Esophagus muscularis mucosa (tissue), 4 donors: Measurements from ENCODE around the gene HS2ST1. TPM values are rescaled to one million over a fixed set of nuclear protein-coding genes. Genes with fewer than 3 reads are reported as not detected.

ENCODE experiments used
- DNase-seq: peaks from one replicate; pipeline ENCODE4 v3.0.0-alpha.2; 2017; ENCODE audit errors: extremely low spot score
- H3K27ac ChIP-seq, 4 donors: fragments of 200-600 bp; sonication (generic); replicated peaks in 1 of 4; 1 replicate in 3 of 4; 2 replicates in 1 of 4; pipeline ENCODE4 v1.5.1; 2016 to 2019; ENCODE audit warnings: mild to moderate bottlenecking in 1 of 4
- H3K27me3 ChIP-seq, 4 donors: fragments of 200-600 bp; sonication (generic); one replicate each; pipeline versions ENCODE4 v1.5.1 to v1.6.0; 2016 to 2019
- H3K36me3 ChIP-seq, 4 donors: fragments of 200-600 bp; sonication (generic); one replicate each; pipeline ENCODE4 v1.5.1; 2016 to 2019
- H3K4me1 ChIP-seq, 4 donors: fragments of 200-600 bp; sonication (generic); one replicate each; pipeline ENCODE4 v1.5.1; 2016 to 2019
- H3K4me3 ChIP-seq, 4 donors: fragments of 200-600 bp; sonication (generic); 1 replicate in 2 of 4; 2 replicates in 2 of 4; pipeline ENCODE4 v1.5.1; 2016 to 2019; ENCODE audit warnings: mild to moderate bottlenecking in 4 of 4, moderate library complexity in 1 of 4
- H3K9me3 ChIP-seq, 4 donors: fragments of 200-600 bp; sonication (generic); 1 replicate in 3 of 4; 2 replicates in 1 of 4; pipeline ENCODE4 v1.5.1; 2016 to 2019
- EP300 ChIP-seq: sonication (generic); formaldehyde crosslinking; IDR thresholded peaks from one replicate; pipeline ENCODE4 v1.6.1; 2017; ENCODE audit warnings: antibody characterized with exemption
- POLR2A ChIP-seq: fragments of 450-650 bp; IDR thresholded peaks from one replicate; pipeline ENCODE4 v1.6.1; 2017; ENCODE audit warnings: antibody characterized with exemption, moderate library complexity, mild to moderate bottlenecking, low read depth
- POLR2AphosphoS5 ChIP-seq, 2 donors: sonication (generic); formaldehyde crosslinking; IDR thresholded peaks; one replicate each; pipeline ENCODE4 v1.6.1; 2017; ENCODE audit warnings: antibody characterized with exemption in 2 of 2
- WGBS: methylation state at CpG from one replicate; pipeline ENCODE4 v1.1.5; 2018; 5-methylcytosine and 5-hydroxymethylcytosine counted together
- intact Hi-C: fragments of 100-400 bp; cut with DNase I; formaldehyde crosslinking; loops from one replicate; pipeline ENCODE4 v1.15.1; 2023
- total RNA-seq, 4 donors: library from RNA; depleted of rRNA; stranded (reverse); fragments of >200 nt; gene quantifications; one replicate each; pipeline versions ENCODE4 v1.1.0 to v1.2.1, GENCODE V29; 2016
- TF ChIP-seq, protein P1 (sequence below), 3 experiments: fragments of 200-600 bp in 2 of 3; fragments of 450-650 bp in 1 of 3; sonication (generic) in 2 of 3; IDR thresholded peaks; one replicate each; pipeline ENCODE4 v1.5.1; 2017 to 2019; ENCODE audit warnings: antibody characterized with exemption in 3 of 3, mild to moderate bottlenecking in 2 of 3, moderate library complexity in 1 of 3

The HS2ST1 gene
- total RNA-seq, 4 donors from 2014 or later = 8.5 to 11.6 (median 9.4) TPM

DNA sequence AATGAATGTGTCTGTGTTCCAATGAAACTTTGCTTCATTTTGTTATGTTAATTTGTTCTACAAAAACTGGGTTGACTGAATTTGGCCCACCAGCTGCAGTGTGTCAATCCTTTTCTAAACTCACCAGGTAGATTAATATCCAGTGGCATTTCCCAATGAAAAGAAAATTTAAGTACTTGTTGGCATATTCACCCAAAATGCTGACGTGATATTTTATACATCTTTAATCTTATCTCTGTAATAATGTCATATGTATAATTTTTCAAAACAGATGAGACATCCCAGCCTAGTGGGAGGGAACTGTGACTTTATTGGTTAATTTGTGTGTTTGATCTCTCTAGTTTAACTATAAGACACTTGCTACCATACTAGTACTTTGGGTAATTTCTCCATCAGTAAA lies 8.6 kb upstream of the HS2ST1 start:
- Histone ChIP-seq H3K9me3 (no peaks in the 10 kb centered on the region), H3K4me1 (peaks cover 0 to 29% (median 22%) of the 10 kb centered on the region in 4 donors), H3K36me3 (peaks cover 0 to 36% (median 11%) of the 10 kb centered on the region in 4 donors), H3K27ac (no peak overlapping the region), H3K4me3 (no peak overlapping the region), H3K27me3 (no peaks in the 10 kb centered on the region)
- 88% methylated on average over 1 of the region's 1 CpG for WGBS
- intact Hi-C loops = no loop called here
- TF ChIP-seq POLR2A (no peak), POLR2AphosphoS5 (IDR thresholded peaks at IDR 0.05) (no peak), EP300 (no peak)
- TF ChIP-seq, protein P1, sequence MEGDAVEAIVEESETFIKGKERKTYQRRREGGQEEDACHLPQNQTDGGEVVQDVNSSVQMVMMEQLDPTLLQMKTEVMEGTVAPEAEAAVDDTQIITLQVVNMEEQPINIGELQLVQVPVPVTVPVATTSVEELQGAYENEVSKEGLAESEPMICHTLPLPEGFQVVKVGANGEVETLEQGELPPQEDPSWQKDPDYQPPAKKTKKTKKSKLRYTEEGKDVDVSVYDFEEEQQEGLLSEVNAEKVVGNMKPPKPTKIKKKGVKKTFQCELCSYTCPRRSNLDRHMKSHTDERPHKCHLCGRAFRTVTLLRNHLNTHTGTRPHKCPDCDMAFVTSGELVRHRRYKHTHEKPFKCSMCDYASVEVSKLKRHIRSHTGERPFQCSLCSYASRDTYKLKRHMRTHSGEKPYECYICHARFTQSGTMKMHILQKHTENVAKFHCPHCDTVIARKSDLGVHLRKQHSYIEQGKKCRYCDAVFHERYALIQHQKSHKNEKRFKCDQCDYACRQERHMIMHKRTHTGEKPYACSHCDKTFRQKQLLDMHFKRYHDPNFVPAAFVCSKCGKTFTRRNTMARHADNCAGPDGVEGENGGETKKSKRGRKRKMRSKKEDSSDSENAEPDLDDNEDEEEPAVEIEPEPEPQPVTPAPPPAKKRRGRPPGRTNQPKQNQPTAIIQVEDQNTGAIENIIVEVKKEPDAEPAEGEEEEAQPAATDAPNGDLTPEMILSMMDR (IDR thresholded peaks at IDR 0.05) = no peak
- no peak for DNase-seq

DNA sequence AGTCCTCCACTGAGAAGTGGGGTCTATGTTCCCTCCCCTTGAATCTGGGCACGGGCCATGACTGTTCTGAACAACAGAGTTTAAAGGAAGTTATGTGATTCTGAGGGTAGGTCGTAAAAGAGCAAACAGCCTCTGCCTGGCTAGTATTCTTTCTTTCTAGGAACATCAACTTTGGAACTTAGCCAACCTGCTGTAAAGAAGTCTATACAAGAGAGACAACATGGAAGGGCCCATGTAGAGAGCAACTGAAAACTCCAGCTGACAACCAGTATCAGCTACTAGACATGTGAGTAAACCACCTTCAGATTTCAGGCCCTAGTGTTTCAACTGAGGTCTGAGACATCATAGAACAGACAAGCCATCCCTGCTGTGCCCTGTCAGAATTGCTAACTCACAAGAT lies 8.0 kb upstream of the HS2ST1 start:
- no peaks in the 10 kb centered on the region for H3K27me3 ChIP-seq
- H3K4me3 ChIP-seq = no peak overlapping the region
- H3K4me1 ChIP-seq = peaks cover 0 to 35% (median 27%) of the 10 kb centered on the region in 4 donors
- DNase-seq = no peak
- no peaks in the 10 kb centered on the region for H3K9me3 ChIP-seq
- intact Hi-C loops = no loop called here
- H3K27ac ChIP-seq = no peak overlapping the region
- no peak for TF ChIP-seq POLR2AphosphoS5 (IDR thresholded peaks at IDR 0.05)
- TF ChIP-seq EP300 = no peak
- TF ChIP-seq, protein P1 (IDR thresholded peaks at IDR 0.05) = no peak
- peaks cover 0 to 31% (median 9%) of the 10 kb centered on the region in 4 donors for H3K36me3 ChIP-seq
- 55% methylated on average over 2 of the region's 2 CpGs for WGBS

DNA sequence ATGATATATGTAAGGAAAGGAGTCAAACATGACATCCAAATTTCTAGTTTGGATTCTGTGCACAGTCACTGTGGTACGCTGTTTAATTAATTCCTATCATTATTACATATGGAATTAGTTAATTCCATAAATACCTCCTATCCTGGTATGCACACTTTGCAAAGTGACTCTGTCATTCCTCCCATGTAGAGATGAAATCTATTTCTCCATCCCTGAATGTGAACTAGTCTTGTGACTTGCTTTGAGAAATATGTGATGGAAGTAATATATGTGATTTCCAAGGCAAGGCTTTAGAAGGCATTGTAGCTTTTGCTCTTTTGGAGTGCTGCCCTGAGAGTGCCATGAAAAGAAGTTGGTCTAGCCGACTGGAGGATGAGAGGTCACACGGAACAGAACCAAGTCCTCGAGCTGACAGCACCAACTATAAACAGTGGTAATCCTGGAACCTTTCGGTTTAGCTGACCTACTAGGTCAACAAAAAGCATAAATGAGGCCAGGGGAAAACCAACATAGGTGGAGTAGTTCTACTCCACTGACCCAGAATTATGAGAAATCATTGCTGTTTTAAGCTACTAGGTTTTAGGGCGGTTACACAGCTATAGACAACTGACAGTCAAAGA lies 2.0 kb upstream of the HS2ST1 start:
- H3K4me3 ChIP-seq = peak overlapping the region; percentile 76 to 92 (median 86)
- no peaks in the 10 kb centered on the region for H3K27me3 ChIP-seq
- WGBS = 32% methylated on average over 6 of the region's 6 CpGs
- DNase-seq = no peak
- no peaks in the 10 kb centered on the region for H3K9me3 ChIP-seq
- TF ChIP-seq POLR2A = no peak
- TF ChIP-seq, protein P1 (IDR thresholded peaks at IDR 0.05) = no peak
- no peak for TF ChIP-seq POLR2AphosphoS5 (IDR thresholded peaks at IDR 0.05)
- TF ChIP-seq EP300 = no peak
- H3K4me1 ChIP-seq = peaks cover 16 to 50% (median 39%) of the 10 kb centered on the region in 4 donors
- peak overlapping the region in 2 of 4 donors; percentile 35 to 90 for H3K27ac ChIP-seq
- intact Hi-C loops = loop anchor here (10.0 kb wide), 1 partner anchor 208 kb away; the partner anchor contains the start of gene SH3GLB1
- H3K36me3 ChIP-seq = peaks cover 0 to 14% (median 3%) of the 10 kb centered on the region in 4 donors

DNA sequence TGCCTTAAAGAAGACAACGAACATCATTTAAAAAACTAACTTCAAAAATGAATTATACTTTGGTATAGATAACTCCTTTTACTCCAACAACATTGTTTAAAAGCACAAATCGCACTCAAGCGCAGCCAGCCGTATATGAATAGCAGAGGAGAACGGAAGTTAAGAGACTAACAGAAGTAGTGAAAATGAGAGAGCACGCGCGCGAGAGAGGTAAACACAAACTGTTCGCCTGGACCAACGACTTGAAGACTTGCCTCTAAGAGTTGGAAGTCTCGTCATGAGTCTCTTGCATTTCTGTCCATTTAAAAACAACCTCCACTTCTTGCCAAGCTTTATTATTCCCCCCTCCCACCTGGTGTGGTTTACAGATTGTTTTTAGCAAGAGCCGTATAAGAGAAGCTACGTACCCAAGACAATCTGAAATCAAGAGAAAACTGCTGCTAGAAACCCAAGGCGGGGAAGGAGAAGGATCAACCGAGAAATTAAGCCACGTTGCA lies 988 bp upstream of the HS2ST1 start:
- Histone ChIP-seq H3K4me1 (peaks cover 16 to 50% (median 39%) of the 10 kb centered on the region in 4 donors), H3K9me3 (no peaks in the 10 kb centered on the region), H3K36me3 (peaks cover 0 to 8% (median 3%) of the 10 kb centered on the region in 4 donors), H3K27me3 (no peaks in the 10 kb centered on the region), H3K4me3 (peak overlapping the region; percentile 76 to 92 (median 86)), H3K27ac (peak overlapping the region; percentile 86 to 94 (median 89))
- intact Hi-C loops = loop anchor here (10.0 kb wide), 1 partner anchor 209 kb away; the partner anchor contains the start of gene SH3GLB1
- DNase-seq = no peak
- TF ChIP-seq POLR2AphosphoS5 (IDR thresholded peaks at IDR 0.05) (no peak), POLR2A (no peak), EP300 (no peak)
- TF ChIP-seq, protein P1 (IDR thresholded peaks at IDR 0.05) = no peak
- WGBS = under 1% methylated on average over 17 of the region's 17 CpGs
